GM23338 (cell line): ENCODE measurements around the gene LRBA. TPM values are rescaled to one million over a fixed set of nuclear protein-coding genes. Genes with fewer than 3 reads are reported as not detected.

Experiments used
- ATAC-seq: fragments of 200-7000 bp; cut with Tn5 transposase; 3 replicates; pipeline ENCODE4 v1.9.1; 2020
- DNase-seq: peaks from one replicate; pipeline ENCODE4 v3.0.0-alpha.2; 2015; ENCODE audit warnings: low spot score
- H2AFZ ChIP-seq: fragments of 200-600 bp; sonication (generic); 2 replicates; pipeline ENCODE4 v1.8.0; 2016; ENCODE audit warnings: antibody characterized with exemption, mild to moderate bottlenecking, moderate library complexity
- H3F3A ChIP-seq: fragments of 200-600 bp; sonication (generic); replicated peaks from 2 replicates; pipeline ENCODE4 v1.8.0; 2017; ENCODE audit warnings: antibody characterized with exemption, mixed run types, low read depth
- H3K27ac ChIP-seq: fragments of 200-600 bp; sonication (generic); 2 replicates; pipeline ENCODE4 v1.6.1; 2016; ENCODE audit warnings: low read depth
- H3K27me3 ChIP-seq: fragments of 200-600 bp; sonication (generic); 2 replicates; pipeline ENCODE4 v1.8.0; 2016; ENCODE audit warnings: mild to moderate bottlenecking, mixed run types, moderate library complexity; ENCODE audit not compliant: insufficient read depth
- H3K36me3 ChIP-seq: fragments of 200-600 bp; sonication (generic); 2 replicates; pipeline ENCODE4 v1.8.0; 2016; ENCODE audit warnings: mild to moderate bottlenecking; ENCODE audit not compliant: insufficient read depth
- H3K4me1 ChIP-seq: fragments of 200-600 bp; sonication (generic); 2 replicates; pipeline ENCODE4 v1.8.0; 2016; ENCODE audit warnings: mild to moderate bottlenecking, moderate library complexity; ENCODE audit not compliant: insufficient read depth
- H3K4me2 ChIP-seq: fragments of 200-600 bp; sonication (generic); 2 replicates; pipeline ENCODE4 v1.7.1; 2017; ENCODE audit warnings: mixed run types
- H3K4me3 ChIP-seq: fragments of 200-600 bp; sonication (generic); 2 replicates; pipeline ENCODE4 v1.6.1; 2016; ENCODE audit warnings: mixed run types
- H3K79me2 ChIP-seq: fragments of 200-600 bp; sonication (generic); replicated peaks from 2 replicates; pipeline ENCODE4 v1.8.0; 2017; ENCODE audit warnings: mild to moderate bottlenecking; ENCODE audit not compliant: insufficient read depth
- H3K9me2 ChIP-seq: fragments of 200-600 bp; sonication (generic); 2 replicates; pipeline ENCODE4 v1.8.0; 2017; ENCODE audit not compliant: insufficient read depth
- H4K20me1 ChIP-seq: fragments of 200-600 bp; sonication (generic); replicated peaks from 2 replicates; pipeline ENCODE4 v1.8.0; 2017; ENCODE audit warnings: mild to moderate bottlenecking; ENCODE audit not compliant: insufficient read depth
- H3K27ac Mint-ChIP-seq: 2 replicates; pipeline ENCODE4 v1.8.0; 2020; ENCODE audit warnings: inconsistent platforms, mild to moderate bottlenecking, moderate library complexity, mixed read lengths
- H3K27me3 Mint-ChIP-seq: 3 replicates; pipeline ENCODE4 v1.8.0; 2022; ENCODE audit warnings: low read depth, mild to moderate bottlenecking, moderate library complexity, mixed read lengths, inconsistent platforms; ENCODE audit not compliant: insufficient read depth, poor library complexity
- H3K36me3 Mint-ChIP-seq: 3 replicates; pipeline ENCODE4 v1.8.0; 2021; ENCODE audit warnings: low read depth, mild to moderate bottlenecking, inconsistent platforms, moderate library complexity, mixed read lengths
- H3K4me1 Mint-ChIP-seq: 3 replicates; pipeline ENCODE4 v1.8.0; 2020; ENCODE audit warnings: mild to moderate bottlenecking, inconsistent platforms, mixed read lengths
- H3K4me3 Mint-ChIP-seq: 3 replicates; pipeline ENCODE4 v1.8.0; 2021; ENCODE audit warnings: moderate library complexity, mild to moderate bottlenecking, inconsistent platforms, mixed read lengths
- H3K9me3 Mint-ChIP-seq: 3 replicates; pipeline ENCODE4 v1.8.0; 2020; ENCODE audit warnings: moderate library complexity, mild to moderate bottlenecking, inconsistent platforms, mixed read lengths
- CREB1 ChIP-seq: fragments of 250-450 bp; sonication (Bioruptor Pico); IDR thresholded peaks from 2 replicates; pipeline ENCODE4 v1.5.0; 2020; ENCODE audit warnings: low read depth, mild to moderate bottlenecking, moderate library complexity
- CTCF ChIP-seq, 2 experiments: fragments of 200-600 bp in 1 of 2; sonication (generic) in 1 of 2; conservative IDR thresholded peaks; 2 replicates each; pipeline versions ENCODE4 v1.5.1 to v1.6.1; 2016 to 2017; ENCODE audit warnings: antibody characterized with exemption in 2 of 2, low read depth in 2 of 2, mild to moderate bottlenecking in 2 of 2, moderate library complexity in 1 of 2
- EZH2 ChIP-seq: fragments of 200-600 bp; sonication (generic); IDR thresholded peaks from one replicate; pipeline ENCODE4 v1.8.0; 2017; ENCODE audit warnings: antibody characterized with exemption, mild to moderate bottlenecking, low read depth; ENCODE audit not compliant: unreplicated experiment
- EZH2phosphoT487 ChIP-seq: fragments of 200-600 bp; sonication (generic); IDR thresholded peaks from one replicate; pipeline ENCODE4 v1.8.1; 2018; ENCODE audit warnings: antibody characterized with exemption; ENCODE audit not compliant: unreplicated experiment
- JUNB ChIP-seq: IDR thresholded peaks from one replicate; pipeline ENCODE4 v1.6.1; 2016; ENCODE audit warnings: antibody characterized with exemption; ENCODE audit not compliant: unreplicated experiment
- NANOG ChIP-seq: IDR thresholded peaks from 2 replicates; pipeline ENCODE4 v1.6.1; 2016; ENCODE audit warnings: antibody characterized with exemption, borderline replicate concordance
- POLR2AphosphoS5 ChIP-seq: IDR thresholded peaks from 2 replicates; pipeline ENCODE4 v1.6.1; 2016; ENCODE audit warnings: antibody characterized with exemption, low read depth
- REST ChIP-seq: IDR thresholded peaks from one replicate; pipeline ENCODE4 v1.6.1; 2018; ENCODE audit warnings: antibody characterized with exemption; ENCODE audit not compliant: unreplicated experiment
- ZNF114 ChIP-seq: fragments of 250-450 bp; sonication (Bioruptor Pico); IDR thresholded peaks from 2 replicates; pipeline ENCODE4 v1.5.0; 2020; ENCODE audit warnings: mild to moderate bottlenecking, moderate library complexity
- ZNF331 ChIP-seq: fragments of 250-450 bp; sonication (Bioruptor Pico); IDR thresholded peaks from 2 replicates; pipeline ENCODE4 v1.5.0; 2020; ENCODE audit warnings: low read depth, mild to moderate bottlenecking, moderate library complexity
- polyA plus RNA-seq: library from polyadenylated mRNA; unstranded; fragments of >200 nt; fragmentation: Nextera tagmentation; extraction: Ambion mirVana; gene quantifications from 2 replicates; pipeline ENCODE4 v1.2.1, GENCODE V29; 2016
- total RNA-seq: library from RNA; depleted of rRNA; stranded (reverse); fragments of >200 nt; shearing (Covaris generic); gene quantifications from 2 replicates; pipeline ENCODE4 v1.2.3, GENCODE V29; 2014
- TF ChIP-seq, protein P1 (sequence below): fragments of 250-450 bp; sonication (Bioruptor Pico); IDR thresholded peaks from 2 replicates; pipeline ENCODE4 v1.5.0; 2020; ENCODE audit warnings: mild to moderate bottlenecking, moderate library complexity
- TF ChIP-seq, protein P2 (sequence below): IDR thresholded peaks from 2 replicates; pipeline ENCODE4 v1.6.1; 2016; ENCODE audit warnings: antibody characterized with exemption

LRBA gene
- total and polyA plus RNA-seq, 2 experiments from 2014 or later, result 23.3 to 126 TPM

DNA sequence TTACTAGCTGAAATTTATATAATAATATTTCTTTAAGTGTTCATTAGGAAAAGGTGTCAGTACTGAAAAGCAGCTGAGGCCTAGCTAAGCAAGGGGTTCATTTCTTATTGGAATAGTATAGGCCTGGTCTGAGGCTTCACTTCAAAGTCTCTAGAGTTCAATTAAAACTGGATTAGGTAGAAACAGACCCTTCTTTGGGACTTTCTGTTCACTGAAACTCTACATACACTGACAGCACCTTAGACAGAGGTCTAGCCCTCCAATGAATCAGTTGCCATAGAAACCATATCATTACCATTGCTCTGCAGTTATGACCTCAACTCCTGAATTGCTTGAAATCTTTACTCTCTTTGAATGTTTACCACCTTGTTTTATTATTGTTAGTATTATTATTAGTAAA, 519.5 kb downstream of the LRBA start:
- no peaks in the 10 kb centered on the region for H3K36me3 ChIP-seq
- no peaks in the 10 kb centered on the region for H3K27me3 Mint-ChIP-seq
- TF ChIP-seq ZNF331 (CRISPR knock-in tag) (no peak), ZNF114 (no peak), JUNB (no peak), EZH2 (no peak), REST (no peak), CREB1 (no peak), CTCF (conservative IDR thresholded peaks at IDR 0.05; ENCODE audit: low read depth in 2 of 2) (no peak), POLR2AphosphoS5 (no peak), EZH2phosphoT487 (no peak), NANOG (no peak)
- TF ChIP-seq, protein P1, sequence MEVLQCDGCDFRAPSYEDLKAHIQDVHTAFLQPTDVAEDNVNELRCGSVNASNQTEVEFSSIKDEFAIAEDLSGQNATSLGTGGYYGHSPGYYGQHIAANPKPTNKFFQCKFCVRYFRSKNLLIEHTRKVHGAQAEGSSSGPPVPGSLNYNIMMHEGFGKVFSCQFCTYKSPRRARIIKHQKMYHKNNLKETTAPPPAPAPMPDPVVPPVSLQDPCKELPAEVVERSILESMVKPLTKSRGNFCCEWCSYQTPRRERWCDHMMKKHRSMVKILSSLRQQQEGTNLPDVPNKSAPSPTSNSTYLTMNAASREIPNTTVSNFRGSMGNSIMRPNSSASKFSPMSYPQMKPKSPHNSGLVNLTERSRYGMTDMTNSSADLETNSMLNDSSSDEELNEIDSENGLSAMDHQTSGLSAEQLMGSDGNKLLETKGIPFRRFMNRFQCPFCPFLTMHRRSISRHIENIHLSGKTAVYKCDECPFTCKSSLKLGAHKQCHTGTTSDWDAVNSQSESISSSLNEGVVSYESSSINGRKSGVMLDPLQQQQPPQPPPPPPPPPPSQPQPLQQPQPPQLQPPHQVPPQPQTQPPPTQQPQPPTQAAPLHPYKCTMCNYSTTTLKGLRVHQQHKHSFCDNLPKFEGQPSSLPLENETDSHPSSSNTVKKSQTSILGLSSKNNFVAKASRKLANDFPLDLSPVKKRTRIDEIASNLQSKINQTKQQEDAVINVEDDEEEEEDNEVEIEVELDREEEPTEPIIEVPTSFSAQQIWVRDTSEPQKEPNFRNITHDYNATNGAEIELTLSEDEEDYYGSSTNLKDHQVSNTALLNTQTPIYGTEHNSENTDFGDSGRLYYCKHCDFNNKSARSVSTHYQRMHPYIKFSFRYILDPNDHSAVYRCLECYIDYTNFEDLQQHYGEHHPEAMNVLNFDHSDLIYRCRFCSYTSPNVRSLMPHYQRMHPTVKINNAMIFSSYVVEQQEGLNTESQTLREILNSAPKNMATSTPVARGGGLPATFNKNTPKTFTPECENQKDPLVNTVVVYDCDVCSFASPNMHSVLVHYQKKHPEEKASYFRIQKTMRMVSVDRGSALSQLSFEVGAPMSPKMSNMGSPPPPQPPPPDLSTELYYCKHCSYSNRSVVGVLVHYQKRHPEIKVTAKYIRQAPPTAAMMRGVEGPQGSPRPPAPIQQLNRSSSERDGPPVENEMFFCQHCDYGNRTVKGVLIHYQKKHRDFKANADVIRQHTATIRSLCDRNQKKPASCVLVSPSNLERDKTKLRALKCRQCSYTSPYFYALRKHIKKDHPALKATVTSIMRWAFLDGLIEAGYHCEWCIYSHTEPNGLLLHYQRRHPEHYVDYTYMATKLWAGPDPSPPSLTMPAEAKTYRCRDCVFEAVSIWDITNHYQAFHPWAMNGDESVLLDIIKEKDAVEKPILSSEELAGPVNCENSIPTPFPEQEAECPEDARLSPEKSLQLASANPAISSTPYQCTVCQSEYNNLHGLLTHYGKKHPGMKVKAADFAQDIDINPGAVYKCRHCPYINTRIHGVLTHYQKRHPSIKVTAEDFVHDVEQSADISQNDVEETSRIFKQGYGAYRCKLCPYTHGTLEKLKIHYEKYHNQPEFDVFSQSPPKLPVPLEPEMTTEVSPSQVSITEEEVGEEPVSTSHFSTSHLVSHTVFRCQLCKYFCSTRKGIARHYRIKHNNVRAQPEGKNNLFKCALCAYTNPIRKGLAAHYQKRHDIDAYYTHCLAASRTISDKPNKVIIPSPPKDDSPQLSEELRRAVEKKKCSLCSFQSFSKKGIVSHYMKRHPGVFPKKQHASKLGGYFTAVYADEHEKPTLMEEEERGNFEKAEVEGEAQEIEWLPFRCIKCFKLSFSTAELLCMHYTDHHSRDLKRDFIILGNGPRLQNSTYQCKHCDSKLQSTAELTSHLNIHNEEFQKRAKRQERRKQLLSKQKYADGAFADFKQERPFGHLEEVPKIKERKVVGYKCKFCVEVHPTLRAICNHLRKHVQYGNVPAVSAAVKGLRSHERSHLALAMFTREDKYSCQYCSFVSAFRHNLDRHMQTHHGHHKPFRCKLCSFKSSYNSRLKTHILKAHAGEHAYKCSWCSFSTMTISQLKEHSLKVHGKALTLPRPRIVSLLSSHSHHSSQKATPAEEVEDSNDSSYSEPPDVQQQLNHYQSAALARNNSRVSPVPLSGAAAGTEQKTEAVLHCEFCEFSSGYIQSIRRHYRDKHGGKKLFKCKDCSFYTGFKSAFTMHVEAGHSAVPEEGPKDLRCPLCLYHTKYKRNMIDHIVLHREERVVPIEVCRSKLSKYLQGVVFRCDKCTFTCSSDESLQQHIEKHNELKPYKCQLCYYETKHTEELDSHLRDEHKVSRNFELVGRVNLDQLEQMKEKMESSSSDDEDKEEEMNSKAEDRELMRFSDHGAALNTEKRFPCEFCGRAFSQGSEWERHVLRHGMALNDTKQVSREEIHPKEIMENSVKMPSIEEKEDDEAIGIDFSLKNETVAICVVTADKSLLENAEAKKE (CRISPR knock-in tag), result no peak
- TF ChIP-seq, protein P2, sequence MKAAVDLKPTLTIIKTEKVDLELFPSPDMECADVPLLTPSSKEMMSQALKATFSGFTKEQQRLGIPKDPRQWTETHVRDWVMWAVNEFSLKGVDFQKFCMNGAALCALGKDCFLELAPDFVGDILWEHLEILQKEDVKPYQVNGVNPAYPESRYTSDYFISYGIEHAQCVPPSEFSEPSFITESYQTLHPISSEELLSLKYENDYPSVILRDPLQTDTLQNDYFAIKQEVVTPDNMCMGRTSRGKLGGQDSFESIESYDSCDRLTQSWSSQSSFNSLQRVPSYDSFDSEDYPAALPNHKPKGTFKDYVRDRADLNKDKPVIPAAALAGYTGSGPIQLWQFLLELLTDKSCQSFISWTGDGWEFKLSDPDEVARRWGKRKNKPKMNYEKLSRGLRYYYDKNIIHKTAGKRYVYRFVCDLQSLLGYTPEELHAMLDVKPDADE, result no peak
- no peak overlapping the region for H3K27ac ChIP-seq
- no peaks in the 10 kb centered on the region for H3F3A ChIP-seq
- ATAC-seq (no peak), DNase-seq (no peak)
- H3K79me2 ChIP-seq, result no peaks in the 10 kb centered on the region
- H3K27ac Mint-ChIP-seq, result no peak overlapping the region
- no peak overlapping the region for H2AFZ ChIP-seq
- H3K4me2 ChIP-seq, result no peak overlapping the region
- H3K4me1 Mint-ChIP-seq, result no peaks in the 10 kb centered on the region
- H3K9me3 Mint-ChIP-seq, result no peaks in the 10 kb centered on the region
- H3K27me3 ChIP-seq, result no peaks in the 10 kb centered on the region
- H3K4me3 Mint-ChIP-seq, result no peak overlapping the region
- H3K4me1 ChIP-seq, result 0 out of 2 replicates have a peak, but pooled peaks cover 3% of the 10 kb centered on the region
- no peaks in the 10 kb centered on the region for H3K9me2 ChIP-seq
- H4K20me1 ChIP-seq, result no peaks in the 10 kb centered on the region
- H3K4me3 ChIP-seq, result no peak overlapping the region
- H3K36me3 Mint-ChIP-seq, result no peaks in the 10 kb centered on the region
